Measurements from ENCODE around the gene PCDHGB7.
"Not testable (repeated sequence)": the region's sequence is repeated elsewhere in the genome, so short reads cannot be mapped to it uniquely, and the experiment has no call there.

DNA sequence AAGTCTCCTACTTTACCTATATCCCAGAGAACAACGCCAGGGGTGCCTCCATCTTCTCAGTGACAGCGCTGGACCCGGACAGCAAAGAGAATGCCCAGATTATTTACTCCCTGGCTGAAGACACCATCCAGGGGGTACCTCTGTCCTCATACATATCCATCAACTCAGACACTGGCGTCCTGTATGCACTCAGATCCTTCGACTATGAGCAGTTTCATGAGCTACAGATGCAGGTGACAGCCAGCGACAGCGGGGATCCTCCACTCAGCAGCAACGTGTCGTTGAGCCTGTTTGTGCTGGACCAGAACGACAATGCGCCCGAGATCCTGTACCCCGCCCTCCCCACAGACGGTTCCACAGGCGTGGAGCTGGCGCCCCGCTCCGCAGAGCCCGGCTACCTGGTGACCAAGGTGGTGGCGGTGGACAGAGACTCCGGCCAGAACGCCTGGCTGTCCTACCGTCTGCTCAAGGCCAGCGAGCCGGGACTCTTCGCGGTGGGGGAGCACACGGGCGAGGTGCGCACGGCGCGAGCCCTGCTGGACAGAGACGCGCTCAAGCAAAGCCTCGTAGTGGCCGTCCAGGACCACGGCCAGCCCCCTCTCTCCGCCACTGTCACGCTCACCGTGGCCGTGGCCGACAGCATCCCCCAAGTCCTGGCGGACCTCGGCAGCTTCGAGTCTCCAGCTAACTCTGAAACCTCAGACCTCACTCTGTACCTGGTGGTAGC lies 2.8 kb upstream of the PCDHGB7 start:
- not testable (repeated sequence) for TF ChIP-seq CTCF (IDR thresholded peaks at IDR 0.05; ENCODE audit: low read depth, low read length); EZH2phosphoT487 (IDR thresholded peaks at IDR 0.05; ENCODE audit: low read depth)
